Stimulated activated CD4-positive, alpha-beta T cell treated with anti-CD3 and anti-CD28 coated beads, Interleukin-1b, Interleukin-23, amount 100 ng/mL, for 4 hours (primary cell): Measurements from ENCODE around the gene ERGIC1.
"Not testable (repeated sequence)": the region's sequence is repeated elsewhere in the genome, so short reads cannot be mapped to it uniquely, and the experiment has no call there.

Experiments
- DNase-seq, 2 donors: peaks; one replicate each; pipeline ENCODE4 v3.0.0-alpha.2; 2020; ENCODE audit warnings: low read depth in 2 of 2

Gene ERGIC1

DNA sequence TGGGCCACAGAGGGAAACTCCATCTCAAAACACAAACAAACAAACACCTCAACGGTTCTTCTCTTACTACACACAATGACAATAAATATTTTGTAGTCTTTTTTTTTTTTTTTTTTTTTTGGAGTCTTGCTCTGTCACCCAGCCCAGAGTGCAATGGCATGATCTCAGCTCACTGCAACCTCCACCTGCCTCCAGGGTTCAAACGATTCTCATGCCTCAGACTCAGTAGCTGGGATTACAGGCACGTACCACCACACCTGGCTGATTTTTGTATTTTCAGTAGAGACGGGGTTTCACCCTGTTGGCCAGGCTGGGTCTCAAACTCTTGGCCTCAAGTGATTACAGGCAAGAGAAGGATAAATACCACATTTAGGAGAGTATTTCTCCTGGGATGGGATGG lies 30.1 kb downstream of the ERGIC1 start:
- not testable (repeated sequence) for DNase-seq

DNA sequence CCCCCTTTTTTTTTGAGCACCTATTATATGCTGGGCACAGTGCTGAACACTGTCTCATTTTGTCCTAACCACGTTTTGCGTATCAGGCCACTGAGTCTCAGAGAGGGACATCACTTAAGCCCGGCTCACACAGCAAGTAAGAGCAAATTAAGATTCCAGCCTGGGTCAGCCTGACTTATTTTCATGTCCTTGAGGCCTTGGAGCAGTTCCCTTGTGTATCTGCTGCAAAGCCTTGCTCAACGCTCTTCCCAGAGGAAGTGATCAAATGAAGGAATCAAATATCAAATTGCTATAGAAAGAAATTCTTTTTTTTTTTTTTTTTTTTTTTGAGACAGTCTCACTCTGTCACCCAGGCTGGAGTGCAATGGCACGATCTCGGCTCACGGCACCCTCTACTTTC lies 30.7 kb downstream of the ERGIC1 start:
- DNase-seq: no peak

- no peak for DNase-seq
These were observed 32.3 kb downstream of the ERGIC1 start for GRCh38 chr5:172866378-172866777.

- no peak for DNase-seq
These were observed 33.0 kb downstream of the ERGIC1 start for GRCh38 chr5:172866802-172867748.

GRCh38 chr5:172867761-172868435 lies 33.8 kb downstream of the ERGIC1 start:
- no peak for DNase-seq

DNA sequence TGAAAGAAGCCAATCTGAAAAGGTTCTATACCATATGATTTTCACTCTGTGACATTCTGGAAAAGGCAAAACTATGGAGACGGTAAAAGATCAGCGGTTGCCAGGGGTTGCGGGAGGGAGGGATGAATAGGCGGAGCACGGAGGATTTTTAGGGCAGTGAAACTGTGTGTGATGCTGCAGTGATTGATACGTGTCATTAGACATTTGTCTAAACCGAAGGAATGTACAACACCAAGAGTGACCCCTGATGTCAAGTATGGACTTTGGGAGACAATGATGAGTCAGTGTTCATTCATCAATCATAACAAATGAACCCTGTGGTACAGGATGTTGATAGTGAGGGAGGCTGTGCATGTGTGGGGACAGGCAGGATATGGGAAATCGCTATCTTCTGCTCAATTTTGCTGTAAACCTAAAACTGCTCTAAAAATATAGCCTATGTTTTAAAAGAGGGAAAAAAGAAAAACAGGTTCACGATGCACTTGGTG lies 34.4 kb downstream of the ERGIC1 start:
- no peak for DNase-seq

DNA sequence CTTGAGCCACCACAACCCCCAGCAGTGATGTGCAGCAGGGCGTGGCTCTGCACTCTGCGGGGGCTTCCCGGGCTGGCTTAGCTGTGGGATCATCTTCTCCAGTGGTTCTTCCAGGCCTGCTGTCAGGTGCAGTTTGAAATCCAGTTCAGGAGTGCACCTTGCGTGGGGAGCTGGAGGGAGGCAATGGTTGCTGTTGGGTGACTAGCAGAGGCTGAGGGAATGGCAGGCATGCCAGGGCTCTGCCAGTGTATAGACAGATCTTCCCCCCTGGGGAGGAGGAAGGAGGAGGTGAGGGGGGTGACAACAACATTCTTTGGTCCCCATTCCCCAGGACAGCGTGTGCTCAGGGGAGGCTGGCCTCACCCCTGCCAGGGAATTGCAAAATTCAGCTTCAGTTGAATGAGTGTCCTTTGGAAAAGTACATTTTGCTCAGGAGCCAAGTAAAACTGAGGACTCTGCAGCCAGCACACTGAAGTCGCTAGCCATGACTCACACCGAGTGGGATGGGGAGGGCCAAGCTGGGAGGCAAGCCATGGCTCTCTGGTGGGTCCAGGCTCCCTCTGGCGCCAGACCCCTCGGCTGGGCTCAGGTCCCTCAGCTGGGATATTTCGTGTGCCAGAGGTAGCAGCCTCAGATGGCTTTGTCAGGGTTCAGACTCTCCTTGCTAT lies 35.0 kb downstream of the ERGIC1 start:
- no peak for DNase-seq

- DNase-seq: no peak
These were observed 35.6 kb downstream of the ERGIC1 start for GRCh38 chr5:172869691-172870090.

- DNase-seq: no peak
These were observed 36.3 kb downstream of the ERGIC1 start for GRCh38 chr5:172870291-172870714.

GRCh38 chr5:172870715-172871461 lies 36.8 kb downstream of the ERGIC1 start:
- DNase-seq: no peak

GRCh38 chr5:172871536-172871935 lies 37.5 kb downstream of the ERGIC1 start:
- no peak for DNase-seq

DNA sequence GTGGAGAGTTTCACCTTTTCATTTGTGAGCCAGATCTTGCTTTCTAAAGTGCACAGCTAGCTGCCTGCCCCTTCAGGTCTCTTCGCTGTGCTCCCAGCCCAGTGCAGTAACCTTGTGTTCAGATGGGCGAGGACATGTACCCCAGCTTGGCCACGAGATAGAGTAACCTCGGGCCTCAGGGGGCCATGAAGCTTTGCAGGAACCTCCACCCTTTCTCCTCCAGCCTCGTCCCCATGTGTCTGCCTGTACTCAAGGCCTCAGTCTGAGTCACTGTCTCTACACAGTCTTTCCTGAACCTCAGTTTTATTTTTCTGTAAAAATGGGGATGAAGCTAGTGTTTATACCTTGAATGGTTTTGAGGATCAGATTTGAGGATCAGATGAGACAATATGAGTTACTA lies 37.9 kb downstream of the ERGIC1 start:
- no peak for DNase-seq

DNA sequence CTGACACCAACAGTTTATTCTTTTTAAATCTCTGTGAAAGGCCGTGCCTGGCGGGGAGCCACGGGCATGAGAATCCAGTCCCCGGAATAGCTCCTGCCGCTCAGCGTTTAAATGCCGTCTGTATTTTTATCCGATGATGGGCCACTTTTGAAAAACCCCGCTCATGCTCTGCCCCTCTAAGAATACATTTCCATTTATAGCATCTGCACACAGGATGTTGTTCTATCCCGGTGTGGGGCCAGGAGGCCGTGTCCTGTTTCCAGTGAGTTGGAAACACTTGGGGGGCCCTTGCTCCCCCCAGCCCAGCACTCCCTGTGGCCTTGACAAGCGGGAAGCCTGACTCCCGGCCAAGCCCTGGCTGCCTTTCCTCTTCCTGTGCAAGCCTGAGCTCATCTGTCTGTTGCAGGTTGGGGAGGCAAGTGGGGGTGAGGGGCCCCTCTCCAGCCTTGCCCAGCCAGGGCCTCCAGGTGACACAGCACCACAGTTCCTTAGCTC lies 39.0 kb downstream of the ERGIC1 start:
- DNase-seq: no peak

GRCh38 chr5:172873513-172873912 lies 39.5 kb downstream of the ERGIC1 start:
- no peak for DNase-seq

DNA sequence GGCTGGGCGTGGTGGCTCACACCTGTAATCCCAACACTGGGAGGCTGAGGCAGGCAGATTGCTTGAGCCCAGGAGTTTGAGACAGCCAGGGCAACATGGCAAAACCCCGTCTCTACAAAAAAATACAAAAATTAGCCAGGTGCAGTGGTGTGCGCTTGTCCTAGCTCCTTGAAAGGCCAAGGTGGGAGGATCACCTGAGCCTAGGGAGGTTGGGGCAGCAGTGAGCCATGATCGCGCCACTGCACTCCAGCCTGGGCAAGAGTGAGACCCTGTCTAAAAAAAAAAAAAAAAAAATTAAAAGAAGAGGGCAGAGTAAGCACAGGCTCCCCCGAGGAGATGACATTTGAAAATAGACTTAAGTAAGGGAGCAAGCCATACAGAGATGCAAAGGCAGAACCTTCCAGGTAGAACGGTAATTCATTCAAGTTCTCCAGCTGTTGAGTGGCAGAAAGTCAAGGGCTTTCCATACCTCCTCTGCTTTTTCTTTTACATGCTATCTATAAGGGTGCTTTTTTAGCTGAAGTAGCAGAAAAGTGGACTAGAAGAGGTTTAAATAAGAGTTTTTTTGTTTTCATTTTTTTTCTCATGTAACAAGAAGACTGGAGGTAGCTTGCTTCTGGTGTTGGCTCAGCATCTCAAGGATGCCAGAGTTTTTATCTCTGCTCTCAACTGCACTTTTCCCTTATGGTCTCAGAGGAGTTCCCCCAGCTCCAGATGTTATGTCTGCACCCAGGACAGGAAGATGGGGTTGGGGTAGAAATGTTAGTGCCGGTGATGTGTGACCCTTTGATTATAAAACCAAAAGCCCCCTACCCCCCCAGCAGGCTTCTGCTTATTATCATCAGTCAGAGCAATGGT lies 40.8 kb downstream of the ERGIC1 start:
- DNase-seq: no peak

- DNase-seq: no peak
These were observed 41.6 kb downstream of the ERGIC1 start for GRCh38 chr5:172875505-172876279.

DNA sequence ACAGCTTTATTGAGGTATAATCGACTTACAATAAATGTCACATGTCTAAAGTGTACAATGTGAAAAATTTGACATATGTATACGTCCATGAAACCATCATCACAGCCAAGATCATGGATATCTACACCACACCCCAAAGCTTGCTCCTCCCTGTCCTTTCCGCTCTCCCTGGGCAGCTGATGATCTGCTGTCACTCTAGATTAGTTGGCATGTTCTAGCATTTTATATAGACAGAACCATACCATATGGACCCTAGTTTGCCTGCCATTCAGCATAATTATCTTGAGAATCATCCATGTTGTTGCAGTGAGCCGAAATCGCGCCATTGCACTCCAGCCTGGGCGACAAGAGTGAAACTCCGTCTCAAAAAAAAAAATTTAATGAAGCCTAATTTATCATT lies 42.5 kb downstream of the ERGIC1 start:
- DNase-seq: no peak

DNA sequence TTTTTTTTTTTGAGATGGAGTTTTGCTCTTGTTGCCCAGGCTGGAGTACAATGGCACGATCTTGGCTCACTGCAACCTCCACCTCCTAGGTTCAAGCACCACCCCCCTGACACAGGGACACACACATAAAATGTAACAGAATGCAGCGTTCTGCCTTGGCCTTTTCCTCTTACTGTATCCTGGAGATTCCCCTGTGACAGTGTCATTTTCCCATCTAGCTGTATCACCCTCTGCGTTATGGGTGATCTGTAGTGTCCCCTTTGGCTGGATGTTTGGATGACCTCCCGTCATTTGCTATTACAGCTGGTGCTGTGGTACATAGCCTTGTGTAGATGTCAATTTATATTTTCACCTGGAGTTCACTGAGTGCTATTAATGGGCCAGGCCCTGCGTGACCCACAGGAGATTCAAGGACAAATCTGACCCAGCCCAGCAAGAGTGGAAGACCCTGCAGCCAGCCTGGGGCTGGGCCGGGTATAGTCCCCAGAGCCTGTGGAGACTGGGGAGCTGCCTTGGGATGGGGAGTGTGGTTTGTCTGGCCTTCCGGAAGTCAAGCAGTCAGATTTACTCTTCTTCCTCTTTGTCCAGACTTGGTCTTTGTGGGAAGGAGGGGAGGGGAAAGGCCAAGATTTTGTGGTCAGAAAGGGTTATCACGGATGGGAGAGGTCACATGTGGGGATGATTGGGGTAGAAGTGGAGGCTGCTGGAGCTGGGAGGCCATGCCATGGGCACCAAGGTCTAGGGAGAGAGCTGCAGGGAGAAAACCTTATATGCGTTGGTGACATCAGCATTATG lies 43.6 kb downstream of the ERGIC1 start:
- no peak for DNase-seq

DNA sequence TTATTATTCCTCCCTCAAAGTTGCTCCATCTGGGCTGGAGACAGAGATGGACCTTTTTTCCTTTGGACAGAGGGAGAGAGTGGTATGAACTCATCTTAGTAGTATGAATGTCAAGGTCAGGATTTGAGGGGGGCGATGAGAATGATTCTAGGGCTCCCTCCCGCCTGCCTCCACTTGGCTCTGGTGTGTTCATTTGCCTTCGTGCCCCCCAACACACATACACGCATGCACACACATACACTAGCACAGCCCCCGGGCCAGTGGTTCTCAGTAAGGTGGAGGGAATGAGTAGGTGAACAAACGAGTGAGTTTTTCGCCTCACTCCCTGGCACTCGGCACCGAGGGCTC lies 44.5 kb downstream of the ERGIC1 start:
- no peak for DNase-seq
